Liver (tissue), 9 donors: Measurements from ENCODE around the gene PGM3. TPM values are rescaled to one million over a fixed set of nuclear protein-coding genes. Genes with fewer than 3 reads are reported as not detected.

ENCODE experiments used
- DNase-seq: peaks from one replicate; pipeline ENCODE4 v3.0.0-alpha.2; 2017; ENCODE audit warnings: low spot score
- H3K27ac ChIP-seq, 2 donors: one replicate each; pipeline ENCODE4 v1.7.0; 2013; ENCODE audit warnings: inconsistent platforms in 2 of 2, low read length in 2 of 2, control low read depth in 1 of 2, low read depth in 1 of 2, mild to moderate bottlenecking in 1 of 2
- H3K27me3 ChIP-seq, 4 donors: one replicate each; pipeline versions ENCODE4 v1.6.1 to v1.7.0; 2013; ENCODE audit warnings: low read length in 3 of 4, inconsistent platforms in 1 of 4, mild to moderate bottlenecking in 1 of 4, moderate library complexity in 1 of 4; ENCODE audit not compliant: control insufficient read depth in 4 of 4, insufficient read depth in 4 of 4
- H3K36me3 ChIP-seq, 4 donors: one replicate each; pipeline versions ENCODE4 v1.6.1 to v1.7.0; 2013; ENCODE audit warnings: low read length in 3 of 4, mild to moderate bottlenecking in 3 of 4, low read depth in 1 of 4, moderate library complexity in 1 of 4; ENCODE audit not compliant: control insufficient read depth in 4 of 4, insufficient read depth in 3 of 4
- H3K4me1 ChIP-seq, 4 donors: one replicate each; pipeline versions ENCODE4 v1.6.1 to v1.7.0; 2013; ENCODE audit warnings: low read length in 3 of 4, mild to moderate bottlenecking in 3 of 4, moderate library complexity in 1 of 4; ENCODE audit not compliant: control insufficient read depth in 4 of 4, insufficient read depth in 4 of 4
- H3K4me3 ChIP-seq, 3 donors: one replicate each; pipeline versions ENCODE4 v1.6.1 to v1.7.0; 2013; ENCODE audit warnings: low read length in 3 of 3, control low read depth in 1 of 3, low read depth in 1 of 3, mild to moderate bottlenecking in 1 of 3
- H3K9ac ChIP-seq, 2 donors: one replicate each; pipeline ENCODE4 v1.7.0; 2013; ENCODE audit warnings: low read length in 2 of 2, mild to moderate bottlenecking in 2 of 2, moderate library complexity in 2 of 2, control low read depth in 1 of 2, low read depth in 1 of 2
- H3K9me3 ChIP-seq, 4 donors: one replicate each; pipeline versions ENCODE4 v1.6.1 to v1.7.0; 2013; ENCODE audit warnings: low read length in 3 of 4; ENCODE audit not compliant: control insufficient read depth in 4 of 4
- ATF3 ChIP-seq: IDR thresholded peaks from 2 replicates; pipeline ENCODE4 v1.6.1; 2016; ENCODE audit warnings: antibody characterized with exemption
- CTCF ChIP-seq: fragments of 150-350 bp; IDR thresholded peaks from 2 replicates; pipeline ENCODE4 v1.5.1; 2017; ENCODE audit warnings: improper control_type of control experiment, low read depth, low read length; ENCODE audit not compliant: missing input control
- EGR1 ChIP-seq, 2 donors: IDR thresholded peaks; 2 replicates each; pipeline ENCODE4 v1.6.1; 2016 to 2018; ENCODE audit warnings: antibody characterized with exemption in 2 of 2, low read depth in 2 of 2
- FOXA1 ChIP-seq: IDR thresholded peaks from 2 replicates; pipeline ENCODE4 v1.6.1; 2016; ENCODE audit warnings: antibody characterized with exemption
- FOXA2 ChIP-seq: IDR thresholded peaks from 2 replicates; pipeline ENCODE4 v1.6.1; 2016; ENCODE audit warnings: antibody characterized with exemption
- GABPA ChIP-seq, 2 donors: IDR thresholded peaks in 1 of 2; conservative IDR thresholded peaks in 1 of 2; 2 replicates each; pipeline ENCODE4 v1.6.1; 2016; ENCODE audit warnings: antibody characterized with exemption in 2 of 2, mild to moderate bottlenecking in 1 of 2, moderate library complexity in 1 of 2
- HNF4G ChIP-seq: IDR thresholded peaks from 2 replicates; pipeline ENCODE4 v1.6.1; 2016; ENCODE audit warnings: antibody characterized with exemption
- JUND ChIP-seq, 2 donors: IDR thresholded peaks; 2 replicates each; pipeline ENCODE4 v1.6.1; 2016; ENCODE audit warnings: antibody characterized with exemption in 2 of 2
- NR2F2 ChIP-seq: IDR thresholded peaks from 2 replicates; pipeline ENCODE4 v1.6.1; 2016; ENCODE audit warnings: antibody characterized with exemption
- RAD21 ChIP-seq, 2 donors: IDR thresholded peaks; 2 replicates each; pipeline ENCODE4 v1.6.1; 2016; ENCODE audit warnings: antibody characterized with exemption in 2 of 2, mild to moderate bottlenecking in 2 of 2
- REST ChIP-seq: IDR thresholded peaks from 2 replicates; pipeline ENCODE4 v1.6.1; 2016; ENCODE audit warnings: antibody characterized with exemption, mild to moderate bottlenecking
- RXRA ChIP-seq, 2 donors: IDR thresholded peaks; 2 replicates each; pipeline ENCODE4 v1.6.1; 2017 to 2018; ENCODE audit warnings: antibody characterized with exemption in 2 of 2, mild to moderate bottlenecking in 1 of 2
- SP1 ChIP-seq: IDR thresholded peaks from 2 replicates; pipeline ENCODE4 v1.6.1; 2018; ENCODE audit warnings: antibody characterized with exemption, mild to moderate bottlenecking
- TAF1 ChIP-seq: conservative IDR thresholded peaks from 2 replicates; pipeline ENCODE4 v1.6.1; 2016; ENCODE audit warnings: antibody characterized with exemption, mild to moderate bottlenecking
- YY1 ChIP-seq: IDR thresholded peaks from 2 replicates; pipeline ENCODE4 v1.6.1; 2016; ENCODE audit warnings: antibody characterized with exemption, mild to moderate bottlenecking
- WGBS: extraction: QIAGEN DNeasy Blood & Tissue Kit; methylation state at CpG from one replicate; pipeline ENCODE4 v1.1.7; 2013; 5-methylcytosine and 5-hydroxymethylcytosine counted together
- polyA plus RNA-seq, 2 donors: library from polyadenylated mRNA; stranded (reverse) in 1 of 2; unstranded in 1 of 2; fragments of 200-250 nt in 1 of 2; fragments of >200 nt in 1 of 2; fragmentation: Nextera tagmentation in 1 of 2; extraction: Ambion mirVana in 1 of 2; gene quantifications; one replicate each; pipeline versions ENCODE4 v1.2.1 to v1.2.3, GENCODE V29; 2013 to 2015
- total RNA-seq, 2 donors: library from RNA; depleted of rRNA; stranded (reverse); fragments of >200 nt; gene quantifications; one replicate each; pipeline ENCODE4 v1.2.3, GENCODE V29; 2014
- donor health status: healthy.
- donor health status: healthy.
- donor health status: healthy.
- donor health status: healthy.
- donor health status: healthy.

Gene PGM3
- total and polyA plus RNA-seq, 4 donors = 14.7 to 61.1 (median 26.0) TPM

GRCh38 chr6:83160167-83160566 lies 32.9 kb downstream of the PGM3 start:
- H3K4me3 ChIP-seq = no peak overlapping the region
- H3K4me1 ChIP-seq = no peaks in the 10 kb centered on the region
- H3K27me3 ChIP-seq = no peaks in the 10 kb centered on the region
- no peak overlapping the region for H3K9ac ChIP-seq
- 88% methylated on average over 1 of the region's 1 CpG for WGBS
- no peak overlapping the region for H3K27ac ChIP-seq
- no peaks in the 10 kb centered on the region for H3K9me3 ChIP-seq
- no peak for DNase-seq
- TF ChIP-seq GABPA (IDR thresholded peaks at IDR 0.05 in 1 of 2, conservative IDR thresholded peaks at IDR 0.05 in 1 of 2) = no peak
- no peak for TF ChIP-seq RAD21 (IDR thresholded peaks at IDR 0.05)
- TF ChIP-seq CTCF = no peak
- no peak for TF ChIP-seq RXRA (IDR thresholded peaks at IDR 0.05)
- TF ChIP-seq FOXA2 = no peak
- TF ChIP-seq SP1 = no peak
- no peak for TF ChIP-seq EGR1 (IDR thresholded peaks at IDR 0.05; ENCODE audit: low read depth in 2 of 2)
- TF ChIP-seq REST = no peak
- no peak for TF ChIP-seq TAF1
- TF ChIP-seq FOXA1 = no peak
- no peak for TF ChIP-seq HNF4G
- no peak for TF ChIP-seq ATF3
- H3K36me3 ChIP-seq = peaks cover 3 to 45% (median 25%) of the 10 kb centered on the region in 4 donors

- no peak overlapping the region for H3K27ac ChIP-seq
- no peaks in the 10 kb centered on the region for H3K4me1 ChIP-seq
- H3K36me3 ChIP-seq = peaks cover 6 to 52% (median 28%) of the 10 kb centered on the region in 4 donors
- TF ChIP-seq RAD21 (IDR thresholded peaks at IDR 0.05) (no peak), JUND (IDR thresholded peaks at IDR 0.05) (no peak), YY1 (no peak), EGR1 (IDR thresholded peaks at IDR 0.05; ENCODE audit: low read depth in 2 of 2) (no peak), RXRA (IDR thresholded peaks at IDR 0.05) (no peak), NR2F2 (no peak), HNF4G (no peak)
- H3K27me3 ChIP-seq = no peaks in the 10 kb centered on the region
- no peaks in the 10 kb centered on the region for H3K9me3 ChIP-seq
- H3K9ac ChIP-seq = no peak overlapping the region
- H3K4me3 ChIP-seq = no peak overlapping the region
- DNase-seq = no peak
- WGBS = 82% methylated on average over 2 of the region's 2 CpGs
Observed at GRCh38 chr6:83155794-83156193, 37.3 kb downstream of the PGM3 start.
